Pancreas (tissue), 10 donors: ENCODE data around the gene PKHD1. TPM values are rescaled to one million over a fixed set of nuclear protein-coding genes. Genes with fewer than 3 reads are reported as not detected.
A peak's percentile ranks its signal among the peaks of the same experiment; 100 is the strongest.
"Not testable (repeated sequence)": the region's sequence is repeated elsewhere in the genome, so short reads cannot be mapped to it uniquely, and the experiment has no call there.

Experiments used
- ATAC-seq, 4 donors: fragments of 200-7000 bp; cut with Tn5 transposase; one replicate each; pipeline versions ENCODE4 v1.8.0 to v1.9.1; 2020; ENCODE audit warnings: mild to moderate bottlenecking in 4 of 4, moderate library complexity in 4 of 4
- DNase-seq, 6 donors: peaks; one replicate each; pipeline ENCODE4 v3.0.0-alpha.2; 2020
- FAIRE-seq: peaks from 2 replicates; lab custom pipeline; 2012; peaks lifted over from hg19 to GRCh38; lab: Jason Lieb, UNC
- H3K27ac ChIP-seq, 4 donors: fragments of 200-600 bp; sonication (generic); 1 replicate in 3 of 4; 2 replicates in 1 of 4; pipeline versions ENCODE4 v1.5.0 to v1.8.0; 2020
- H3K27me3 ChIP-seq, 4 donors: fragments of 200-600 bp; one replicate each; pipeline ENCODE4 v1.8.0; 2021
- H3K36me3 ChIP-seq, 3 donors: fragments of 200-600 bp; sonication (generic) in 1 of 3; one replicate each; pipeline versions ENCODE4 v1.5.0 to v1.8.0; 2020 to 2021
- H3K4me1 ChIP-seq, 3 donors: fragments of 200-600 bp; one replicate each; pipeline ENCODE4 v1.8.0; 2021
- H3K4me3 ChIP-seq, 4 donors: fragments of 200-600 bp; sonication (generic) in 2 of 4; one replicate each; pipeline versions ENCODE4 v1.5.0 to v1.8.0; 2020 to 2021
- H3K9me3 ChIP-seq, 4 donors: fragments of 200-600 bp; one replicate each; pipeline ENCODE4 v1.8.0; 2021
- WGBS, 2 donors: extraction: QIAGEN DNeasy Blood & Tissue Kit; methylation state at CpG; one replicate each; pipeline ENCODE4 v1.1.7; 2013; 5-methylcytosine and 5-hydroxymethylcytosine counted together
- intact Hi-C, 3 donors: fragments of 100-400 bp; cut with DNase I; formaldehyde crosslinking; loops; one replicate each; pipeline versions ENCODE4 v1.11.1 to v1.14.2; 2022
- polyA plus RNA-seq, 2 donors: library from polyadenylated mRNA; stranded (reverse); fragments of 200-250 nt; gene quantifications; one replicate each; pipeline ENCODE4 v1.2.3, GENCODE V29; 2013
- total RNA-seq, 6 donors: library from RNA; stranded (reverse); fragmentation: NEBNext Ultra II Directional in 4 of 6; extraction: Animal tissue kit (Norgen Biotek cat#: 25700) in 4 of 6; gene quantifications; one replicate each; pipeline versions ENCODE4 v1.2.1 to v1.2.4, GENCODE V29; 2021 to 2023
- TF ChIP-seq, protein P1 (sequence below), 4 donors: fragments of 200-600 bp; sonication (generic) in 3 of 4; IDR thresholded peaks; one replicate each; pipeline versions ENCODE4 v1.5.0 to v1.8.0; 2021; ENCODE audit warnings: antibody characterized with exemption in 4 of 4
- donor health status: healthy with polysubstance abuse.
- donor health status: DM: no; HTN: no; CAD: no; lungs with moderate emphysema.
- donor health status: DM: no; HTN: no; CAD: no.
- donor health status: control.
- donor health status: control.
- donor health status: Bipolar disorder and iron deficiency.
- donor health status: DM: yes; HTN: yes; CAD: no.
- donor health status: DM: no; HTN: no; CAD: no.
- donor health status: DM: no; HTN: no; CAD: no.
- donor health status: DM: yes; HTN: yes; CAD: no.

The PKHD1 gene
- total and polyA plus RNA-seq, 8 donors: 6.4 to 33.0 (median 16.3) TPM

DNA sequence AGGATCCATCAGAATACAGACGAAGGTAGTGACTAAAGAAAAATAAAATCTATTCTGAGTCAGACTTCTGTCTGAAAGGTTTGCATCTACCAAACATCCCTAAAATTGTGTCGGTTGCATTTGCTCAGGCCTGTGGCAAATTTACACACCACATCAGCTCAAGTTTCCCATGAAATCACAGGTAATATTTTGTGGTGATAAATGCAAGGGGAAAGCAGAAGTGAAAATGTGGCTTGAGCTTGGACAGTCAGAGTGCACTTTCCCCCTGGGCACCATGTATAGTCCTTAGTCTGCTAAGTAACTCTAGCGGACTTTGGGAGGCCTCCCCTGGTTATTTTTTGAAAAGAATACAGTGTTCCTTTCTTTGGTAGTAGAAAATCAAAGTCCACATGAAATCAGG, 159.1 kb downstream of the PKHD1 start:
- Histone ChIP-seq H3K36me3 (no peaks in the 10 kb centered on the region), H3K27ac (no peak overlapping the region), H3K4me1 (no peaks in the 10 kb centered on the region), H3K4me3 (no peak overlapping the region), H3K27me3 (no peaks in the 10 kb centered on the region), H3K9me3 (no peaks in the 10 kb centered on the region)
- ATAC-seq (no peak), DNase-seq (no peak), FAIRE-seq (no peak)
- TF ChIP-seq, protein P1, sequence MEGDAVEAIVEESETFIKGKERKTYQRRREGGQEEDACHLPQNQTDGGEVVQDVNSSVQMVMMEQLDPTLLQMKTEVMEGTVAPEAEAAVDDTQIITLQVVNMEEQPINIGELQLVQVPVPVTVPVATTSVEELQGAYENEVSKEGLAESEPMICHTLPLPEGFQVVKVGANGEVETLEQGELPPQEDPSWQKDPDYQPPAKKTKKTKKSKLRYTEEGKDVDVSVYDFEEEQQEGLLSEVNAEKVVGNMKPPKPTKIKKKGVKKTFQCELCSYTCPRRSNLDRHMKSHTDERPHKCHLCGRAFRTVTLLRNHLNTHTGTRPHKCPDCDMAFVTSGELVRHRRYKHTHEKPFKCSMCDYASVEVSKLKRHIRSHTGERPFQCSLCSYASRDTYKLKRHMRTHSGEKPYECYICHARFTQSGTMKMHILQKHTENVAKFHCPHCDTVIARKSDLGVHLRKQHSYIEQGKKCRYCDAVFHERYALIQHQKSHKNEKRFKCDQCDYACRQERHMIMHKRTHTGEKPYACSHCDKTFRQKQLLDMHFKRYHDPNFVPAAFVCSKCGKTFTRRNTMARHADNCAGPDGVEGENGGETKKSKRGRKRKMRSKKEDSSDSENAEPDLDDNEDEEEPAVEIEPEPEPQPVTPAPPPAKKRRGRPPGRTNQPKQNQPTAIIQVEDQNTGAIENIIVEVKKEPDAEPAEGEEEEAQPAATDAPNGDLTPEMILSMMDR (IDR thresholded peaks at IDR 0.05): no peak
- WGBS, 2 donors: 65 to 66% methylated on average over 3 of the region's 3 CpGs
- intact Hi-C loops: no loop called here

DNA sequence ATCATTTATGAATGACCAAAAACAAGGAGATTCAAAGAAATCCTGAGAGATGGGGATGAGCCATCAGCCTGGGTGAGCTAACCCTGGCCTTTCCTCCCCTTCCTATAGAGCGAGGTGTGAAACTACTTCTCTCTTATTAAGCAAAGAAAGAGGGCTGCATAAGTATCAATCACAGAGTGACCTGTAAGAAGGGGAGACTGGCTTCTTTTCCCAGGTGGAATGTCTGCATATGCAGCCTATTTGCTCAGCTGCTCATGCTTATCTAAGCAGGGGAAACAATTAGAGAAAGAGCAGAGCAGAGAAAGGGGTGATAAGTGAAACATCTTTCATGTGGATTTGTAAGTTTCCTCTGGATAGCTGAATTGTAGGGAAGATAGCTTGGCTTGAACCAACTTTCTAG, 160.0 kb downstream of the PKHD1 start:
- Histone ChIP-seq H3K4me3 (no peak overlapping the region), H3K4me1 (no peaks in the 10 kb centered on the region), H3K27me3 (no peaks in the 10 kb centered on the region), H3K9me3 (no peaks in the 10 kb centered on the region), H3K27ac (no peak overlapping the region), H3K36me3 (peaks cover 0 to 4% (median 0%) of the 10 kb centered on the region in 3 donors)
- ATAC-seq: no peak
- TF ChIP-seq, protein P1 (IDR thresholded peaks at IDR 0.05): no peak
- no peak for DNase-seq
- intact Hi-C loops: no loop called here
- FAIRE-seq: no peak
- WGBS, 2 donors: 72 to 90% methylated on average over 1 of the region's 1 CpG

- DNase-seq (no peak), ATAC-seq (no peak), FAIRE-seq (no peak)
- Histone ChIP-seq H3K27me3 (no peaks in the 10 kb centered on the region), H3K9me3 (no peaks in the 10 kb centered on the region), H3K4me1 (no peaks in the 10 kb centered on the region), H3K36me3 (peaks cover 0 to 4% (median 0%) of the 10 kb centered on the region in 3 donors), H3K4me3 (no peak overlapping the region), H3K27ac (no peak overlapping the region)
- TF ChIP-seq, protein P1 (IDR thresholded peaks at IDR 0.05): no peak
- intact Hi-C loops: no loop called here
- 77 to 81% methylated on average over 5 of the region's 5 CpGs for WGBS, 2 donors
Observed at GRCh38 chr6:51926125-51926524, 161.3 kb downstream of the PKHD1 start.

DNA sequence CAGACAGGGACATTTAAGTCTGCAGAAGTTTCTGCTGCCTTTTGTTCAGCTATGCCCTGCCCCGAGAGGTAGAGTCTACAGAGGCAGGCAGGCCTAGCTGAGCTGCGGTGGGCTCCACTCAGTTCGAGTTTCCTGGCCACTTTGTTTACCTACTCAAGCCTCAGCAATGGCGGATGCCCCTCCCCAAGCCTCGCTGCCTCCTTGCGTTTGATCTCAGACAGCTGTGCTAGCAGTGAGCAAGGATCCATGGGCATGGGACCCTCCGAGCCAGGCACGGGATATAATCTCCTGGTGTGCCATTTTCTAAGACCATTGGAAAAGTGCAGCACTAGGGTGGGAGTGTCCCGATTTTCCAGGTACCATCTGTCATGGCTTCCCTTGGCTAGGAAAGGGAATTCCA, 164.9 kb downstream of the PKHD1 start:
- intact Hi-C loops, H3K9me3 ChIP-seq, FAIRE-seq, H3K27ac ChIP-seq, ATAC-seq, H3K27me3 ChIP-seq, H3K4me3 ChIP-seq, H3K4me1 ChIP-seq, H3K36me3 ChIP-seq: not testable (repeated sequence)
- peak in 1 of 6 donors; percentile 35 for DNase-seq
- 73 to 91% methylated on average over 9 of the region's 9 CpGs for WGBS, 2 donors

DNA sequence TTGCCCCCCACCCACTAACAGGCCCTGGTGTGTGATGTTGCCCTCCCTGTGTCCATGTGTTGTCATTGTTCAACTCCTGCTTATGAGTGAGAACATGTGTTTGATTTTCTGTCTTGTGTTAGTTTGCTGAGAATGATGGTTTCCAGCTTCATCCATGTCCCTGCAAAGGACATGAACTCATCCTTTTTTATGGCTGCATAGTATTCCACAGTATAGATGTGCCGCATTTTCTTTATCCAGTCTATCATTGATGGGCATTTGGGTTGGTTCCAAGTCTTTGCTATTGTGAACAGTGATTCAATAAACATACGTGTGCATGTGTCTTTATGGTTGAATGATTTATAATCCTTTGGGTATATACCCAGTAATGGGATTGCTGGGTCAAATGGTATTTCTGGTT, 169.1 kb downstream of the PKHD1 start:
- intact Hi-C loops, H3K4me1 ChIP-seq, H3K27ac ChIP-seq, H3K9me3 ChIP-seq, ATAC-seq, H3K36me3 ChIP-seq, FAIRE-seq, H3K4me3 ChIP-seq, DNase-seq, H3K27me3 ChIP-seq: not testable (repeated sequence)
- WGBS, 2 donors: 83 to 96% methylated on average over 2 of the region's 2 CpGs

- no peaks in the 10 kb centered on the region for H3K9me3 ChIP-seq
- TF ChIP-seq, protein P1 (IDR thresholded peaks at IDR 0.05): no peak
- no peaks in the 10 kb centered on the region for H3K4me1 ChIP-seq
- H3K27ac ChIP-seq: no peak overlapping the region
- no peaks in the 10 kb centered on the region for H3K27me3 ChIP-seq
- FAIRE-seq: no peak
- DNase-seq: no peak
- no peak overlapping the region for H3K4me3 ChIP-seq
- peaks cover 0 to 4% (median 0%) of the 10 kb centered on the region in 3 donors for H3K36me3 ChIP-seq
- 81 to 95% methylated on average over 1 of the region's 1 CpG for WGBS, 2 donors
- no peak for ATAC-seq
- intact Hi-C loops: no loop called here
Observed at GRCh38 chr6:51915098-51915497, 172.3 kb downstream of the PKHD1 start.
